ENCODE measurements around the gene MAGI1. TPM values are rescaled to one million over a fixed set of nuclear protein-coding genes. Genes with fewer than 3 reads are reported as not detected.

The MAGI1 gene
- 10 to 100 TPM; 42.4 to 71.6 (median 50.2) TPM for total RNA-seq

DNA sequence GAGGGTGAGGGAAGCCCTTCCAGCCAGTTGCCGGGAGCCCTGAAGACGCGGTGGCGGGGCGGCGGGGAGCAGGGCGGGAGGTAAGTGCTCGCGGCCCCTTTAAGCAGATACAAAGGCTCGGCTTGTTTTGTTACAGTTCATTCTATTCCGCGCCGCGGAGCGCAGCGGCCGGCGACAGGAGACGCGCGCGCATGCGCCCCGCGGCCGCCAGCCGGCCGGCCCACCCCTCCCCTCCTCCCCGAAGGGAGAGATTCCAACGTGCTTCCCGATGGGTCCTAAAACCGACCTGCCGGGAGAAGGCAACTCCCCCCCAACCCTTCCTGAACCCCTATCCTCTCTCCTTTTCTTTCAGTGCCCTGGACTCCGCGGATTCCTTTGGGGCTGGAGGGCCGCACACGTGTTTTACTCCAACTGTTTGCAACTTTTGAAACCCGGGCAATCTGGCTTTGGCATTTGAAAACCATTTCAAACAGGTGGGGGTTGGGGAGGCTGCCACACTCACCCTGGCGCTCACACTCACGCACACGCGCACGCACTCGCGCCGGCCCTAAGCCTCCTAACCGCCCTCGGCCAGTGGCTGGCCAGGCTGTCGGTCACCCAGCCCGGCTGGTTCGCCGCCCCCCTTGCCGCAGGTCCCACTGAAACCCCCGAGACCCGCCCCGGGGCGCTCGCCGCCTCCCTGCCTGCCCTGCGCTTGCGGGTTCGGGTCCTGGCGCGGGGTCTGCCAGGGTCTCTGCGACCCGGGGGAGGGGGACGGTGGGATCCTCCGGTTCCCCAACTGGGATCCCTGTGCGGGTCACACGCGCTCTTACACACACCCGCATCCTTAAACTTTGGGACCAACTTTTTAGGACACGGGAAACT is at the start of gene MAGI1:
MAGI1 (minus strand) TSS at position 193 of the 864 bp plus-strand sequence. CDS start 610 bp downstream, outside the sequence.
- intact Hi-C loops (cut with DNase I; ENCODE audit: low total_unique reads) = no loop called here
- TF ChIP-seq, protein P1, sequence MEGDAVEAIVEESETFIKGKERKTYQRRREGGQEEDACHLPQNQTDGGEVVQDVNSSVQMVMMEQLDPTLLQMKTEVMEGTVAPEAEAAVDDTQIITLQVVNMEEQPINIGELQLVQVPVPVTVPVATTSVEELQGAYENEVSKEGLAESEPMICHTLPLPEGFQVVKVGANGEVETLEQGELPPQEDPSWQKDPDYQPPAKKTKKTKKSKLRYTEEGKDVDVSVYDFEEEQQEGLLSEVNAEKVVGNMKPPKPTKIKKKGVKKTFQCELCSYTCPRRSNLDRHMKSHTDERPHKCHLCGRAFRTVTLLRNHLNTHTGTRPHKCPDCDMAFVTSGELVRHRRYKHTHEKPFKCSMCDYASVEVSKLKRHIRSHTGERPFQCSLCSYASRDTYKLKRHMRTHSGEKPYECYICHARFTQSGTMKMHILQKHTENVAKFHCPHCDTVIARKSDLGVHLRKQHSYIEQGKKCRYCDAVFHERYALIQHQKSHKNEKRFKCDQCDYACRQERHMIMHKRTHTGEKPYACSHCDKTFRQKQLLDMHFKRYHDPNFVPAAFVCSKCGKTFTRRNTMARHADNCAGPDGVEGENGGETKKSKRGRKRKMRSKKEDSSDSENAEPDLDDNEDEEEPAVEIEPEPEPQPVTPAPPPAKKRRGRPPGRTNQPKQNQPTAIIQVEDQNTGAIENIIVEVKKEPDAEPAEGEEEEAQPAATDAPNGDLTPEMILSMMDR (IDR thresholded peaks at IDR 0.05) = no peak
- no peak for TF ChIP-seq POLR2A (IDR thresholded peaks at IDR 0.05)
- 2 to 3% methylated on average over 53 to 68 of the region's 73 CpGs for WGBS, 2 donors
- peak; percentile 83 to 96 for DNase-seq (ENCODE audit: low spot score in 2 of 2)
- H3K4me3 ChIP-seq (ENCODE audit: low read depth, poor library complexity, severe bottlenecking) = peak within 1 kb of the TSS; percentile 64

GRCh38 chr3:66083784-66084213 is 45.1 kb upstream of the MAGI1 start:
- WGBS, 2 donors = 63 to 65% methylated on average over 3 of the region's 3 CpGs
- no peak for DNase-seq (ENCODE audit: low spot score in 2 of 2)
- no peak for TF ChIP-seq POLR2A (IDR thresholded peaks at IDR 0.05)
- TF ChIP-seq, protein P1 (IDR thresholded peaks at IDR 0.05) = no peak
- intact Hi-C loops (cut with DNase I; ENCODE audit: low total_unique reads) = no loop called here
- no peak overlapping the region for H3K4me3 ChIP-seq (ENCODE audit: low read depth, poor library complexity, severe bottlenecking)

- no peak for TF ChIP-seq POLR2A (IDR thresholded peaks at IDR 0.05)
- no peak for DNase-seq (ENCODE audit: low spot score in 2 of 2)
- intact Hi-C loops (cut with DNase I; ENCODE audit: low total_unique reads) = no loop called here
- no peak overlapping the region for H3K4me3 ChIP-seq (ENCODE audit: low read depth, poor library complexity, severe bottlenecking)
- 69 to 79% methylated on average over 5 of the region's 5 CpGs for whole genome bisulfite sequencing, 2 donors
These were observed 44.5 kb upstream of the MAGI1 start for GRCh38 chr3:66083096-66083678.

GRCh38 chr3:66082679-66083078 is 44.0 kb upstream of the MAGI1 start:
- TF ChIP-seq POLR2A (IDR thresholded peaks at IDR 0.05) = no peak
- TF ChIP-seq, protein P1 (IDR thresholded peaks at IDR 0.05) = no peak
- H3K4me3 ChIP-seq (ENCODE audit: low read depth, poor library complexity, severe bottlenecking) = no peak overlapping the region
- intact Hi-C loops (cut with DNase I; ENCODE audit: low total_unique reads) = no loop called here
- no peak for DNase-seq (ENCODE audit: low spot score in 2 of 2)

DNA sequence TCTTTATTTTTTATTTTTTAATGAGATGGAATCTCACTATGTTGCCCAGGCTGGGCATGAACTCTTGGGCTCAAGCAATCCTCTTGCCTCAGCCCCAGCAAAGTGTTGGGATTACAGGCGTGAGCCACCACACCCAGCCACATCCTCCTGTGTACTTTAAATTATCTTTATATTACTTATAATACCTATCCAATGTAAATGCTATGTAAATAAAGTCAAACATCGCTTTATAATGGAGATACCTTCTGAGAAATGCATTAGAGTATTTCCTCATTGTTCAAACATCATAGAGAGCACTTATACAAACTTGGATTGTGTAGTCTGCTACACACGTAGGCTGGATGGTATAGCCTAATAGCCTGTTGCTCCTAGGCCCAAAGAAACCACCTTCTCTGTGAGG is 41.4 kb upstream of the MAGI1 start:
- 89 to 94% methylated on average over 3 of the region's 3 CpGs for WGBS, 2 donors
- no peak overlapping the region for H3K4me3 ChIP-seq (ENCODE audit: low read depth, poor library complexity, severe bottlenecking)
- DNase-seq (ENCODE audit: low spot score in 2 of 2) = no peak
- no peak for TF ChIP-seq POLR2A (IDR thresholded peaks at IDR 0.05)
- TF ChIP-seq, protein P1 (IDR thresholded peaks at IDR 0.05) = no peak
- intact Hi-C loops (cut with DNase I; ENCODE audit: low total_unique reads) = no loop called here

DNA sequence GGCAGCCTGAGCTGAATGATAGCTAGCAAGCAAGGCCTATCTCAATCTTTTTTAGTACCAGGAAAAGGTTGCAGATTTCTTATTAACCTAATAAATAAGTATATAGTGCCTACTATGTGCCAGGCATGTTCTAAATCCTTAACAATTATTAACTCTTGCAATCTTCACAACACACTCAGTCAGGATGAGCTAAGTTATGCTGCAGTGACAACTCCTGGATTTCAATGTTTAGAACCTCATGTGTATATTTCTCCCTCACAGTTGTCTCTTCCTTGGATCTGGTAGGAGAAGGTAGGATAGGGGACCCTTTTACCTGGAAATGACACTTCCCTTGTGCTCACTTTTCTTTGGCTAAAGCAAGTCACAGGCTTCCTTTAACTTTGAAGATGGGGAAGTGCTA is 39.3 kb upstream of the MAGI1 start:
- DNase-seq (ENCODE audit: low spot score in 2 of 2) = no peak
- no peak for TF ChIP-seq POLR2A (IDR thresholded peaks at IDR 0.05)
- TF ChIP-seq, protein P1 (IDR thresholded peaks at IDR 0.05) = no peak
- H3K4me3 ChIP-seq (ENCODE audit: low read depth, poor library complexity, severe bottlenecking) = no peak overlapping the region
- intact Hi-C loops (cut with DNase I; ENCODE audit: low total_unique reads) = no loop called here

Data from lower leg skin (tissue), 4 donors.